K562 (cell line): ENCODE results near the gene SATB2. TPM values are rescaled to one million over a fixed set of nuclear protein-coding genes. Genes with fewer than 3 reads are reported as not detected.

ENCODE experiments used
- FOXK2 ChIP-seq, 2 experiments: fragments of 450-650 bp; IDR thresholded peaks in 1 of 2; conservative IDR thresholded peaks in 1 of 2; 2 replicates each; pipeline ENCODE4 v1.6.1; 2016; ENCODE audit warnings: low read depth in 2 of 2, mild to moderate bottlenecking in 1 of 2
- HOMEZ ChIP-seq: fragments of 250-450 bp; sonication (Bioruptor Pico); IDR thresholded peaks from 2 replicates; pipeline ENCODE4 v1.4.0; 2020; ENCODE audit warnings: mild to moderate bottlenecking, moderate library complexity
- MED1 ChIP-seq: sonication (generic); formaldehyde crosslinking; IDR thresholded peaks from 2 replicates; pipeline ENCODE4 v1.8.1; 2023; ENCODE audit warnings: missing genetic modification reagents, borderline replicate concordance
- NELFE ChIP-seq: IDR thresholded peaks from 2 replicates; pipeline ENCODE4 v1.6.1; 2011; ENCODE audit warnings: mild to moderate bottlenecking; ENCODE audit not compliant: insufficient read depth, insufficient read length
- NR0B1 ChIP-seq: fragments of 450-650 bp; IDR thresholded peaks from one replicate; pipeline ENCODE4 v1.6.1; 2018; ENCODE audit warnings: mild to moderate bottlenecking, moderate library complexity; ENCODE audit not compliant: partially characterized antibody
- NRF1 ChIP-seq, 2 experiments: fragments of 450-650 bp; IDR thresholded peaks in 1 of 2; conservative IDR thresholded peaks in 1 of 2; 2 replicates each; pipeline ENCODE4 v1.6.1; 2014; ENCODE audit warnings: mild to moderate bottlenecking in 2 of 2
- RREB1 ChIP-seq: fragments of 250-450 bp; sonication (Bioruptor Pico); IDR thresholded peaks from 2 replicates; pipeline ENCODE4 v1.4.0; 2020
- SAFB2 ChIP-seq: fragments of 200-400 bp; formaldehyde crosslinking; IDR thresholded peaks from 2 replicates; pipeline ENCODE4 v1.6.1; 2018; ENCODE audit warnings: borderline replicate concordance, low read length, low read depth, moderate library complexity; ENCODE audit not compliant: severe bottlenecking
- SMAD4 ChIP-seq: fragments of 250-450 bp; sonication (Bioruptor Pico); conservative IDR thresholded peaks from 2 replicates; pipeline ENCODE4 v1.8.0; 2021; ENCODE audit warnings: inconsistent platforms, mild to moderate bottlenecking, moderate library complexity
- TSHZ1 ChIP-seq: fragments of 250-450 bp; sonication (Bioruptor Pico); IDR thresholded peaks from 2 replicates; pipeline ENCODE4 v1.4.0; 2020; ENCODE audit warnings: mild to moderate bottlenecking, moderate library complexity
- YY1 ChIP-seq, 3 experiments: IDR thresholded peaks; 2 replicates each; pipeline ENCODE4 v1.6.1; 2011; ENCODE audit warnings: low read length in 2 of 3, mild to moderate bottlenecking in 2 of 3, moderate library complexity in 2 of 3, borderline replicate concordance in 1 of 3, control low read depth in 1 of 3, low read depth in 1 of 3; ENCODE audit not compliant: insufficient read depth in 3 of 3, insufficient replicate concordance in 2 of 3, control insufficient read depth in 1 of 3, insufficient read length in 1 of 3; ENCODE audit errors: extremely low read depth in 1 of 3
- ZEB2 ChIP-seq: fragments of 450-650 bp; IDR thresholded peaks from 2 replicates; pipeline ENCODE4 v1.6.1; 2016
- polyA plus RNA-seq, 8 experiments: library from polyadenylated mRNA; depleted of rRNA in 4 of 8; stranded (reverse) in 5 of 8; unstranded in 3 of 8; fragments of >200 nt; fragmentation: Nextera tagmentation in 2 of 8; fragmentation: Illumina TruSeq in 1 of 8; extraction: Ambion mirVana in 2 of 8; extraction: Trizol in 1 of 8; gene quantifications; 2 replicates each; pipeline versions ENCODE4 v1.2.1 to v1.2.3, GENCODE V29; 2011 to 2014; ENCODE audit warnings: inconsistent platforms in 1 of 8, missing spikeins in 1 of 8
- total RNA-seq, 7 experiments: library from RNA; depleted of rRNA in 6 of 7; stranded (reverse); fragments of >200 nt in 6 of 7; fragmentation: Illumina TruSeq in 2 of 7; extraction: Trizol in 2 of 7; gene quantifications; 2 replicates each; pipeline versions ENCODE4 v1.2.1 to v1.2.3, GENCODE V29; 2011 to 2021; ENCODE audit warnings: low replicate concordance in 1 of 7

The SATB2 gene
- total and polyA plus RNA-seq, 9 of the 15 experiments (the other 6 are each of a cell fraction or from before 2014, with no cell fraction given), result 4.5 to 34.0 (median 15.1) TPM

GRCh38 chr2:199455545-199456382, 2.0 kb downstream of the SATB2 start (continued):
- TF ChIP-seq RREB1 (CRISPR knock-in tag), result no peak
- no peak for TF ChIP-seq NELFE
- peak; percentile 75 to 80 for TF ChIP-seq NRF1 (conservative IDR thresholded peaks at IDR 0.05 in 1 of 2, IDR thresholded peaks at IDR 0.05 in 1 of 2)
- TF ChIP-seq HOMEZ, result no peak
- peak; percentile 22; the same call in 1 of the 2 replicates for TF ChIP-seq ZEB2
- TF ChIP-seq YY1 (IDR thresholded peaks at IDR 0.05; ENCODE audit: borderline replicate concordance in 1 of 3, control insufficient read depth in 1 of 3, extremely low read depth in 1 of 3, insufficient read depth in 3 of 3, insufficient read length in 1 of 3, insufficient replicate concordance in 2 of 3, low read depth in 1 of 3, low read length in 2 of 3), result peak in 1 of 3 experiments; percentile 67
- TF ChIP-seq MED1 (CRISPR knock-in tag), result no peak
- TF ChIP-seq SAFB2, result no peak
- TF ChIP-seq TSHZ1 (CRISPR knock-in tag), result no peak
- TF ChIP-seq NR0B1, result no peak
- TF ChIP-seq FOXK2 (conservative IDR thresholded peaks at IDR 0.05 in 1 of 2, IDR thresholded peaks at IDR 0.05 in 1 of 2; ENCODE audit: low read depth in 2 of 2), result no peak
- TF ChIP-seq SMAD4 (CRISPR knock-in tag), result peak; percentile 82
